GM18861 (cell line): ENCODE results near the gene PSD2.

ENCODE experiments used
- ATAC-seq: cut with Tn5 transposase; IDR thresholded peaks from one replicate; pipeline ENCODE4 v1.9.1; 2021; ENCODE audit not compliant: unreplicated experiment

PSD2 gene

DNA sequence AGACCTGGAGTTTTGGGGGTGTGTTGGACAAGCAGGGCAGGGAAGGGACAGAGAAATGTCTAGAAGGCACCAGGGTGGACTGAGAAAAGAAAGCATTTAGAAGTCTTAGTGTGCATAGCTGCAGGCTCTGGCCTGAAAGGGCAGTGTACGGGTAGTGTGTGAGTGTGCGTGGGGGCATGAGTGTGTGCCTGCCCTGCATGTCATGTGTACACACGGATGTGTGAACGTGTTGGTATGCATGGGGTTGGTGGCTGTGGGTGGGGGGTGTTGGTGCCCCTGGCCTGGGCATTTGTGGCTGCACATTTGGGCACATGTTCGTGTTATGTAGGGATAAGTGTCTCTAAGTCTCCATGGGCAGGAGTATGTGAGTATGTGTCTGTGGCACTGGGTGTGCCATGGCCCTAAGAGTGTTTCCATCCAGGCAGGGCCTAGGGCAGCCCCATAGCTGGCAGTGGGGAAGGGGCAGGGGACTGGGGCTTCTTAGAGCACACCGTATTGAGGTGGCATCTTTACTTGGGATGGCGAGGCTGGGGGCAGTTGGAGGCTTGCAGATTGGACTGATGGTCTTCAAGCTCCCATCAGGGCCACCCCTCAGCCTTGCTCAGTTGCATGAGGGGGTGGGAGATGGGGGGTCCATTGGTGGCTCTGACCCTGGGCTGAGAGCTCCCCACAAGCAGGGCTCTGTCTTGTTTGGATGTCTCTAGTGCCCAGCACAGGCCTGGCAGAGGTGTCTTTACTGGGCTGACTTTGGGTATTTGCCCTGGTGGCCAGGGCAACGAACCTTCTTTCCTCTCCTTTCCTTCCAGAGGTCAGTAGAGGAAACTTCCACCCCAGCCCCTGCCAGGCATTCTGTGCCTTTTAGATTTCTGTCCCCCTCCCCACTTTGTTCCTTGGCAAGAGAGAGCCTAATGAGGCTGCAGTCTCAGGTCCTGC, 15.0 kb downstream of the PSD2 start:
- ATAC-seq, result no peak

DNA sequence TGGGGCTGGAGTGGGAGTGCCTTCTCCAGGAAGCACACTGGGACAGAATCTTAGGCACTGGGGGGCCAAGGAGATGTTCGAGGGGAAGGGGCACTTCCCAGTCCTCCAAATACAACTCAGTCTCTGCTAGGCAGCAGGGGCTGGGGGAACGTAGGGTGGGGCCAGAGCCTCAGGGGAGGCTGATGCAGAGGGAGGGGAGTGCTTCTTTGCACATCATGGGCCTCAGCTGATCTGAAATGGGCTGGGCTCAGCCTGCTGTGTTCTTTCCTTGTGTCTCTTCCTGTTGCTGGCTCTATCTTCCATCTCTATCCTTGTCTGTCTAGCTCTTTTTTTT, 15.6 kb downstream of the PSD2 start:
- no peak for ATAC-seq

DNA sequence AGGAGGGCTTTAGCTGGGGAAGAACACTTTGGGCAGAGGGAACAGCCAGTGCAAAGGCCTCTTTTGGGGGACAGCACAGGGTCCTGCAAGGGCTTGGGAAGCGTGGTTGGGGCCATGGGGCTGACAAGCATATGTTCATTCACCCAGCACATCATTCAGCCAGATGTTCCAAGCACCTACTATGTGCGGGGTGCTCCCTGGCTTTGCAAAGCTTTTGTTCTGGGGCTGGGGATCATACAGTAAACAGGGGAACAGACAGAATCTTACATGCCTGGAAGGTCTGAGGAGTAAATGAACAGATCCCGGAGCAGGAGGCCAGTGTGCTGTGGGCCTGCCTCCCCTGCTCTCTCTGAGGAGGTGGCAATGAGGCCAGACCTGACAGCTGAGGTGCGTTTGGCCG, 16.7 kb downstream of the PSD2 start:
- ATAC-seq, result no peak

DNA sequence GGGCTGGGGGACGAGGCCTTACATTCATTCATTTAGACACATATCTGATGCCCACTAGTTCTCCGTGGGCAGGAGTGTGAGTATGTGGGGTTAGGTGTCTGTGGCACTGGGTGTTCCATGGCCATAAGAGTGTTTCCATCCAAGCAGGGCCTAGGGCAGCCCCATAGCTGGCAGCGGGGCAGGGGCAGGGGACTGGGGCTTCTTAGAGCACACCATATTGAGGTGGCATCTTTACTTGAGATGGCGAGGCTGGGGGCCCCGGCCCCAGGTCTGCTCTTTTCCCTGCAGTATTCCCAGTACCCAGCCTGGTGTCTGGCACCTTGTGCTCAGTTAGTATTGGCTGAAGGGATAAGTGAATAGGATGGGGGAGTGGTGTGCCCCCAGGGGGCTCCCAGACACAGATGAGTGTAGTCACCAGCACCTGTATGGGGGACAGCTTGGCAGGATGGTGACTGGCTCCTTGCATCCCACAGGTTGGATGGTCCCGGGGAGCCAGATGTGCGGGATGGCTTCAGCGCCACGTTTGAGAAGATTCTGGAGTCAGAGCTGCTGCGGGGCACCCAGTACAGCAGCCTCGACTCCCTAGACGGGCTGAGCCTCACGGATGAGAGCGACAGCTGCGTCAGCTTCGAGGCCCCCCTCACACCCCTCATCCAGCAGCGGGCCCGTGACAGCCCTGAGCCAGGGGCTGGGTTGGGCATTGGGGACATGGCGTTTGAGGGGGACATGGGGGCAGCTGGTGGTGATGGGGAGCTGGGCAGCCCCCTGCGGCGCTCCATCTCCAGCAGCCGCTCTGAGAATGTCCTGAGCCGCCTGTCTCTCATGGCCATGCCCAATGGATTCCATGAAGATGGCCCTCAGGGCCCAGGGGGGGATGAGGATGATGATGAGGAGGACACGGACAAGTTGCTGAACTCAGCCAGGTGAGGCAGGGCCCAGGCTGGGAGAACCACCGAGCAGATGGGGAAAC, 17.5 kb downstream of the PSD2 start:
- ATAC-seq, result no peak

DNA sequence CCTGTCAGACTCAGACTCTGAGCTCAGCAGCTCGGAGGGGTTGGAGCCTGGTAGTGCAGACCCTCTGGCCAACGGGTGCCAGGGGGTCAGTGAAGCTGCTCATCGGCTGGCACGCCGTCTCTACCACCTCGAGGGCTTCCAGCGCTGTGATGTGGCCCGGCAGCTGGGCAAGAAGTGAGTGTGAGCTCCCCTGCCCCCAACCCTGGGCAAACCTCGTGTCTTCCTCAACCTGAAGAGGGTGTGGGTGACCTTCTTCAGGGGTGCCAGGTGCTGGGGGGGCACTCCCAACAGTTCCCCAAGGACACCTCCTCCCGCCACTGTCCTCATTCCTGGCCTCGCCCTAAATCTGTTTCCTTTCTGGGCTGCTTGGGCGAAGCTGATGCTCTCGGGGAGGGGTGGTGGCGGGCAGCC, 18.6 kb downstream of the PSD2 start:
- ATAC-seq, result no peak

DNA sequence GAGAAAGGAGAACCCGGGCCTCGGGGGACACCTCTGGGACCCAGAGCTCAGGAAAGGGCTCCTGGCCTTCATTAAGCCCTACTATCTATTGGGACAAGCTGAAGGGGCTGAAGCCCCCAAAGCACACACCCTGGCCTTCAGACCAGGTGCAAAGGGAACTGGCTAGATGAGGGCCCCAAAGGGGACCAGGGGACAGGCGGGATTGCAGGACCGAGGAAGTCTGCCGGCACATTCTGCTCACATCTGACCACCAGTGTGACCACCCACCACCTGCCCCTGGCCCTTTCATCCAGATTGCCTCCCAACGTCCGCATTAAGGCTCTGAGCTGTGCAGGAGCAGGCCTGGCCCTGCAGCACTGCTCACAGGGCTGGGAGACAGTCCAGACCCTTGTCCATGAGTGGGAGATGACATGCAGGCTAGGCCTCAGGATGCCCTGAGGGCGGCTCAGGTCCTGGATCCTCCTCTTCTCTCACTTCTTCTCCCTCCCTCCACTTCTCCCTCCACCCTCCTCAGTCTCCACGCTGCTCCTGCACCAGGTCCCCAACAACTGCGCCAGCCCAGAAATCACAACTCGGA, 19.2 kb downstream of the PSD2 start:
- no peak for ATAC-seq

GRCh38 chr5:139816566-139816965, 21.0 kb downstream of the PSD2 start:
- no peak for ATAC-seq

GRCh38 chr5:139817362-139817761, 21.8 kb downstream of the PSD2 start:
- no peak for ATAC-seq

DNA sequence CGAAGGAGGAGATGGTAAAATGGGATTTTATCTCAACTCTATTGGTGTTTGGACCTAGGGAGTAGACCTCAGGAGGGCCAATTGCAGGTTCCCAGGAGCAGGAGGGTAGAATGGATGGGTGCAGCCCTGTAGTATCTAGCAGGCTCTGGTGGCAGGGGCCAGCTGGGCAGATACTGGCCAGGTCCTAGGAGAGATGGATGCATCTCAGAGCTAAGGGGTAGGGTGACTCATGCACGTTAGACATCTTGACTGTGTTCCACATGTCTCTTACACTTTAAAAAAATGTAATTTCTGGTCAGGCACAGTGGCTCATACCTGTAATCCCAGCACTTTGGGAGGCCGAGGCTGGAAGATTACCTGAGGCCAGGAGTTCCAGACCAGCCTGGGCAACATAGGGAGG, 22.4 kb downstream of the PSD2 start:
- ATAC-seq, result no peak

- ATAC-seq, result no peak
Measured at GRCh38 chr5:139820130-139820529, 24.5 kb downstream of the PSD2 start.

DNA sequence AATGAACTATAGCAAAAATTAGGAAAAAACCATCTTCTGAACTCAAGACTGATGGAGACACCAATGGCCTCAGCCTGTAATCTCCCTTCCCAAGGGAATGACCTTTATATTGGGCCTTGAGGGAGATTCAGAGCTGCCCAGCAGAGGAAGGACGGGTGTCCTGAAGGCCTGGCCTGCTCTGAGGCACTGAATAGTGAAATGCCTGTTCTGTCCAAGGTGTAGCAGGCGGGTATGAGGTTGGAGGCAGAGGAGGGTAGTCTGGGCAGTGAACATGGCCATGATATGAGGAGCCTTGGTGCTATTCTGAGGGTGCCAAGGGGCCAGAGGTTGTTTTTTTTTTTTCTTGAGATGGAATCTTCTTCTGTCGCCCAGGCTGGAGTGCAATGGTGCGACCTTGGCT, 25.0 kb downstream of the PSD2 start:
- no peak for ATAC-seq

DNA sequence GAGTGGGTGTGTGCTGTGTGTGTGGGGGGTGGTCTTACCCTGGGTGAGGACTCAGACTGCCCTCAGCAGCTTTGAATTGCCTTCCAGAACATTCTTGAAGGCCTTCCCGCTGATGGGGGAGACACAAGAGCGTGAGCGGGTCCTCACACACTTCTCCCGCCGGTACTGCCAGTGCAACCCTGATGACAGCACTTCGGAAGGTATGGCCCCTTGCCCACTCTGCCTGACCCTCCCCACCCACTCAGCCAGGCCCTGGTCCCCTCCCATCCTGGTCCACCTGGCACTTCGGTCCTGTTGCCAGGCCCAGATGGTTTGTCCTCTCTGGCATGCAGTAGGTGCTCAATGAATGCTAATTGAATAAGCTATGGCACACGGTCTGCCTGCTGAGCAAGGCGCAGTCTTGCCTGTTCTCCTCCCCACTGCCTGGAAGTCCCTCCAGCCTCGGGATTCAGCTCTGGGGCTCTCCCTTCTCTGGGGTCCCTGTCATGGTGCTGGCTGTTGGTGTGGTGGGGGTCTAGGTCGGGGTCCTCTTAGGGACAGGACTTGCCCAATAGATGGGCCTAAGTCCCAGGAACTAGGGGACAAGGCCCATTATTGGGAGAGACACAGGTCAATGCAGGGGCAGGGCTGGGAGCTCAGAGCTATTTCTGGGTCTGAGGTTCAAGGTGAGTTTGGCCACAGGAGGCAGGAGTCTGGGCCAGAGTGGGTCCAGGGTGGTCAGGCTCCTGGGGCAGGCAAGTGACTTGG, 26.4 kb downstream of the PSD2 start:
- ATAC-seq, result no peak

DNA sequence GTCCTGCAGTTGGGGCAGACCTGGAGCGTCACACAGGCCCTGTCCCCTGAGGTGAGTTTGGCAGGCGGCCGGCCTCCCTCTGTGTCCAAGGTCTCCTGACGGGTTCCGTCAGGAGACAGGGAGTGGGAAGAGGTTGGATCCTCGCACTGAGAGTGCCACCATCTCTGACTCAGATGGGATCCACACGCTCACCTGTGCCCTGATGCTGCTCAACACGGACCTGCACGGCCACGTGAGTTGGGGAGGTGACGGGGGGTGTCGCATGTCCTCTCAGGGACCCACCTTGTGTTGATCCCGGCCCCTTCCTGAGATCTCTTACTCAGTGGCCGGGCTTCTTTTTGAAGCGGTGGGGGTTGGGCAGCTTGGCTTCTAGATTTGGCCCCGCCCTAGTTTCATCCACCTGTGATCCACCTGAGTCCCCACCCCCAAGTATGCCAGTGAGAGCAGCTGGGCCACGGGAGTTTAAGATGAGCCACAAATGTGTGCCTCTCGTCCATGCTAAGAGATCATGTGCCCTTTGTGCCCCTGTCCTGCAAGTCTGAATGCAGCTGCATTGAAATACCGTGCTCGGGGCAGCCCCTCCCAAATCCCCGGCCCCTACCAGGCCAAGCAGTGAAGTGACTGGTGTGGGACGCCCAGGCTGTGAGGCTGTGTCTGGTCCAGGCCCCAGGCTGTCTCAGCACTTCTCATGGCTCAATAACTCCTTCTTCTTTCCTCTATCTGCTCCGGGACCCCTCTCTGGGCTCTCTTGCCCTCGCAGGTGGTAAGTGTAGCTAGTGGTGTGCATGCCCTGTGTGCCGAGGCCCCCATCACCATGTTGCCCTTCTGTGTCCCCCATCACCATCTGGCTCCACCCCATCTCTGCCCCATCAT, 27.2 kb downstream of the PSD2 start:
- no peak for ATAC-seq

- ATAC-seq, result no peak
Measured at GRCh38 chr5:139823757-139824355, 28.2 kb downstream of the PSD2 start.

DNA sequence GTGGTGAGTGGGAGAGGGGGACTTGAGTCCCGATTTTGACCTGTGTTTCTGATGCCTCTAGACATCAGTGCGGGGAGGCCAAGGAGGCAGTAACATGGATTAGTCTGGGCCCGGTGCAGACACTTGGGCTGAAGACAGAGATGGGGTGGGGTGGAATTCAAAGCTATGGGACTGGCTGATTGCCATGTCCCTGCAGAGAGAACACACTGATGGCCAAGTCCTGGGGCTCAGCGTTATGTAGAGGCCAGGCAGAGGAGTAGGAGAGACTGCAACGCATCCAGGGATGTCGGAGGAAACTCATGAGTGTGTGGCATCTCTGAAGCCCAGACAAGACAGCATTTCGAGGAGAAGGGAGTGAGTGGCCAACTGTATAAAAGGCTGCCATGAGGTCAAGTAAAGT, 30.1 kb downstream of the PSD2 start:
- ATAC-seq, result no peak

DNA sequence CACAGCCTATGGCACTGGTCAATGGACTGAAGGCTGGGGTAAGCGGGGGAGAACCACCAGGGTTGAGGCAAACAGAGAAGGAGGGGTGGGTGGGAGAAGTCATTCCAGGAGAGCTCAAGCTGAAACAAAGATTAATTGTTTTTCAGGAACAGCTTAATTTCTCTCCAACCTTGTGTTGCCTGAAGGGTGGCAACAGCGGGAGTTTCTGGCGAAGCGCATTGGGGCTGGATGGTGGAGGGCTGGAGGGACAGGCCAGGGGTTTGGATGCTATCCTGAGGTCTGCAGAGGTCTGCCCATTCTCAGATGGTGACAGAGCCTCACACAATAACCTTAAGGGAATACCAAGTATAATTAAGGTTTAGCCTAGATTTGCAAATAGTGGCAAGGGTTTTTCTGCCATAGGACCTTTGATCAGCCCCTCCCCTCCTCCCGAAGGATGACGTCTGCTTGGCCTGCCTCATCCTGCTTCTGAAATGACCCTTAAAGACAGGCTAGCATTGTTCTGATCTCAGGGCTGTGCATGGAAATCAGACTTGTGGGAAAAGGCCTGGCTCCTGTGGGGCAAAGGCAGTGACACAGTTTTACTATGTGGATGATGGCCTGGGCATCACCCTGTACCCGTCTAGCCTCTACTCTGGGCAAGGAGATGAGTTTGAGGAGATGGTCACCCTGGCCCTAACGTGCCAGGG, 32.7 kb downstream of the PSD2 start:
- ATAC-seq, result no peak

DNA sequence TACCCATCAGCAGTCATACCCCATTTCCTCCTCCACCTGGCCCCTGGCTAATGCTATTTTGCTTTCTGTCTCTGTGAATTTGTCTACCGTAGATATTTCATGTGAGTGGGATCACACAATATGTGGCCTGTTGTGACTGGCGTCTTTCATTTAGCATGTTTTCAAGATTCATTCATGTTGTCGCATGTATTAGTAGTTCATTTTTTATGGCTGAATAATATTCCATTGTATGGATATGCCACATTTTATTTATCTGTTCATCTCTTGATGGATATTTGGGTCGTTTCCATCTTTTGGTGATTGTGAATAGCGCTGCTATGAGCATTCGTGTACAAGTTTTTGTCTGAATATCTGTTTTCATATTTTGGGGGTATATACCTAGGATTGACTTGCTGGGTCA, 33.9 kb downstream of the PSD2 start:
- ATAC-seq, result no peak

- no peak for ATAC-seq
Measured at GRCh38 chr5:139831624-139832023, 36.0 kb downstream of the PSD2 start.

GRCh38 chr5:139833525-139833924, 37.9 kb downstream of the PSD2 start:
- no peak for ATAC-seq
